Upper lobe of left lung (tissue), 4 donors: ENCODE data around the gene PTPRD.

ENCODE experiments used
- CTCF ChIP-seq, 6 experiments: fragments of 450-650 bp in 4 of 6; fragments of 200-600 bp in 2 of 6; sonication (generic) in 2 of 6; IDR thresholded peaks; one replicate each; pipeline ENCODE4 v1.5.1; 2016 to 2019; ENCODE audit warnings: antibody characterized with exemption in 6 of 6
- POLR2A ChIP-seq, 4 donors: fragments of 450-650 bp; IDR thresholded peaks; one replicate each; pipeline ENCODE4 v1.5.1; 2016 to 2017; ENCODE audit warnings: antibody characterized with exemption in 4 of 4, mild to moderate bottlenecking in 2 of 4
- POLR2AphosphoS5 ChIP-seq, 2 donors: sonication (generic); formaldehyde crosslinking; IDR thresholded peaks; one replicate each; pipeline ENCODE4 v1.5.1; 2017; ENCODE audit warnings: antibody characterized with exemption in 2 of 2

- TF ChIP-seq POLR2A (IDR thresholded peaks at IDR 0.05) (no peak), CTCF (IDR thresholded peaks at IDR 0.05) (no peak), POLR2AphosphoS5 (IDR thresholded peaks at IDR 0.05) (no peak)
Observed at GRCh38 chr9:8437876-8438275, 2174.9 kb downstream of the PTPRD start.
